H1 (cell line): Measurements from ENCODE around the gene CORO1C. TPM values are rescaled to one million over a fixed set of nuclear protein-coding genes. Genes with fewer than 3 reads are reported as not detected.
A peak's percentile ranks its signal among the peaks of the same experiment; 100 is the strongest.

Experiments
- BCL11A ChIP-seq, 2 experiments: IDR thresholded peaks; one replicate each; pipeline ENCODE4 v1.6.1; 2011; ENCODE audit warnings: low read depth in 2 of 2, low read length in 2 of 2, mild to moderate bottlenecking in 2 of 2
- CBX8 ChIP-seq: fragments of 300-800, 300-1000 bp; sonication (generic); IDR thresholded peaks from 2 replicates; pipeline ENCODE4 v1.7.1; 2016; ENCODE audit warnings: low read depth, low read length, borderline replicate concordance
- CHD2 ChIP-seq: IDR thresholded peaks from 2 replicates; pipeline ENCODE4 v1.6.1; 2012; ENCODE audit warnings: low read length, improper control_type of control experiment
- EP300 ChIP-seq, 2 experiments: IDR thresholded peaks; 1 replicate in 1 of 2; 2 replicates in 1 of 2; pipeline ENCODE4 v1.6.1; 2011 to 2012; ENCODE audit warnings: low read depth in 2 of 2, low read length in 2 of 2, mild to moderate bottlenecking in 2 of 2, borderline replicate concordance in 1 of 2, inconsistent platforms in 1 of 2, moderate library complexity in 1 of 2
- EZH2 ChIP-seq: fragments of 200-600 bp; sonication (generic); IDR thresholded peaks from 2 replicates; pipeline ENCODE4 v1.7.1; 2012; ENCODE audit warnings: low read depth, mild to moderate bottlenecking, moderate library complexity, low read length, inconsistent platforms; ENCODE audit not compliant: severe bottlenecking
- FOSL1 ChIP-seq: IDR thresholded peaks from 2 replicates; pipeline ENCODE4 v1.6.1; 2011; ENCODE audit warnings: mild to moderate bottlenecking, low read depth, low read length, moderate library complexity; ENCODE audit not compliant: insufficient read depth
- KDM1A ChIP-seq: fragments of 200-600, 300-600 bp; sonication (generic); IDR thresholded peaks from 2 replicates; pipeline ENCODE4 v1.7.1; 2016; ENCODE audit warnings: mild to moderate bottlenecking, low read length, borderline replicate concordance
- NANOG ChIP-seq: IDR thresholded peaks from 2 replicates; pipeline ENCODE4 v1.6.1; 2011; ENCODE audit warnings: low read length, low read depth, mild to moderate bottlenecking, inconsistent platforms; ENCODE audit not compliant: insufficient read depth, poor library complexity, severe bottlenecking
- RAD21 ChIP-seq, 2 experiments: IDR thresholded peaks in 1 of 2; conservative IDR thresholded peaks in 1 of 2; 2 replicates each; pipeline ENCODE4 v1.6.1; 2011; ENCODE audit warnings: low read depth in 2 of 2, low read length in 2 of 2, improper control_type of control experiment in 1 of 2, inconsistent platforms in 1 of 2, mild to moderate bottlenecking in 1 of 2, moderate library complexity in 1 of 2
- RBBP5 ChIP-seq: IDR thresholded peaks from 2 replicates; pipeline ENCODE4 v1.7.1; 2012; ENCODE audit warnings: low read depth, mild to moderate bottlenecking, inconsistent platforms, low read length, moderate library complexity, borderline replicate concordance
- SAP30 ChIP-seq: fragments of 300-600 bp; sonication (generic); IDR thresholded peaks from 2 replicates; pipeline ENCODE4 v1.7.1; 2012; ENCODE audit warnings: low read length, moderate library complexity, mild to moderate bottlenecking, inconsistent platforms; ENCODE audit not compliant: insufficient read depth, insufficient replicate concordance
- SP1 ChIP-seq: IDR thresholded peaks from 2 replicates; pipeline ENCODE4 v1.6.1; 2011; ENCODE audit warnings: low read depth, low read length
- SUZ12 ChIP-seq: fragments of 200-600 bp; sonication (generic); IDR thresholded peaks from 2 replicates; pipeline ENCODE4 v1.6.1; 2012; ENCODE audit warnings: mild to moderate bottlenecking, inconsistent platforms, low read length, moderate library complexity, mixed read lengths
- TAF7 ChIP-seq: optimal IDR thresholded peaks from 2 replicates; pipeline ENCODE3; 2011; ENCODE audit warnings: low read depth, mild to moderate bottlenecking, inconsistent platforms, low read length, moderate library complexity, borderline replicate concordance
- polyA plus RNA-seq, 7 experiments: library from polyadenylated mRNA; depleted of rRNA in 3 of 7; stranded (reverse) in 5 of 7; unstranded in 2 of 7; fragments of >200 nt in 5 of 7; fragments of 200-250 nt in 2 of 7; gene quantifications; 1 replicate in 5 of 7; 2 replicates in 1 of 7; 4 replicates in 1 of 7; pipeline versions ENCODE4 v1.2.1 to v1.2.3, GENCODE V29; 2011 to 2013; ENCODE audit warnings: missing spikeins in 2 of 7, mixed read lengths in 2 of 7
- total RNA-seq: library from RNA; stranded (reverse); fragmentation: NEBNext Ultra II Directional; extraction: Animal tissue kit (Norgen Biotek cat#: 25700); gene quantifications from 2 replicates; pipeline ENCODE4 v1.2.1, GENCODE V29; 2021
- TF ChIP-seq, protein P1 (sequence below), 3 experiments: IDR thresholded peaks; 1 replicate in 2 of 3; 2 replicates in 1 of 3; pipeline versions ENCODE4 v1.5.1 to v1.6.1; 2011; ENCODE audit warnings: low read length in 3 of 3, mild to moderate bottlenecking in 3 of 3, inconsistent platforms in 2 of 3, low read depth in 1 of 3, moderate library complexity in 1 of 3; ENCODE audit not compliant: insufficient read depth in 1 of 3; ENCODE audit errors: control extremely low read depth in 1 of 3
- TF ChIP-seq, protein P2 (sequence below): IDR thresholded peaks from 2 replicates; pipeline ENCODE4 v1.6.1; 2012; ENCODE audit warnings: inconsistent platforms
- TF ChIP-seq, protein P3 (sequence below): IDR thresholded peaks from 2 replicates; pipeline ENCODE4 v1.6.1; 2012; ENCODE audit warnings: low read length, inconsistent platforms

CORO1C gene
- total and polyA plus RNA-seq, 2 of the 8 experiments (the other 6 are each of a cell fraction or from before 2014, with no cell fraction given), result 72.7 to 120 TPM

DNA sequence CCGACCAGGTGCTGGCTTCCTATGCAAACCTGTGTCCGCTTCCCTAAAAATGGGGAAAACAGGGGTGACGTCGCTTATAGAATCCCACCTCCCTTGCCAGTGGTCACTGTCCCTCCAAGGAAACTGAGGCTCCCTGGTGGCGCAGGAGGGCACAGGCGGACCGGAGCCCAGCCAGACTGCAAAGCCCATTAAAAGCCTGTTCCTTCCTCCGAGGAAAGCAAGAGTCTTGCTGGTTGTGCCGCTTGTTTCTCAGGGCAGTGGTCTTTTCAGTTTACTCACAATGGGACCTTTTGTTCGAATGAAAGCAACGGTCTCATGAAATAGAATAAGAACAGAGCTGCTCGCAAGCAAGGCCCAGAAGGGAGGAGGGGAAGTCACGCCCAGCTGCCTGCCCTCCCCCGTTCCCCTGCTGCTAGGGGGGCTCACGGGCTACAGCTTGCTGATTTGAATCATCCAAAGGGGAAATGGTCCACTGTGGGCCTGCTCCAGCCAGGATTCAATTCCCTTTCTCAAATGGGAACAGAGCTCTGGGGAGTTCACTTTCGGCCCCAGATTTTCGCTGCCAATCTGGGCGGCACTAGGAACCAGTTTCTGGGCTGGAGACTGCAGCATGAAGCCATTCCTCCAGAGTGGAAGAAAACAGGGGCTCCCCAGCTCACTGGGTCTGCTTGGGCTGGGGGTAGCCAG is 93.0 kb downstream of the CORO1C start (continued):
- TF ChIP-seq, protein P1, sequence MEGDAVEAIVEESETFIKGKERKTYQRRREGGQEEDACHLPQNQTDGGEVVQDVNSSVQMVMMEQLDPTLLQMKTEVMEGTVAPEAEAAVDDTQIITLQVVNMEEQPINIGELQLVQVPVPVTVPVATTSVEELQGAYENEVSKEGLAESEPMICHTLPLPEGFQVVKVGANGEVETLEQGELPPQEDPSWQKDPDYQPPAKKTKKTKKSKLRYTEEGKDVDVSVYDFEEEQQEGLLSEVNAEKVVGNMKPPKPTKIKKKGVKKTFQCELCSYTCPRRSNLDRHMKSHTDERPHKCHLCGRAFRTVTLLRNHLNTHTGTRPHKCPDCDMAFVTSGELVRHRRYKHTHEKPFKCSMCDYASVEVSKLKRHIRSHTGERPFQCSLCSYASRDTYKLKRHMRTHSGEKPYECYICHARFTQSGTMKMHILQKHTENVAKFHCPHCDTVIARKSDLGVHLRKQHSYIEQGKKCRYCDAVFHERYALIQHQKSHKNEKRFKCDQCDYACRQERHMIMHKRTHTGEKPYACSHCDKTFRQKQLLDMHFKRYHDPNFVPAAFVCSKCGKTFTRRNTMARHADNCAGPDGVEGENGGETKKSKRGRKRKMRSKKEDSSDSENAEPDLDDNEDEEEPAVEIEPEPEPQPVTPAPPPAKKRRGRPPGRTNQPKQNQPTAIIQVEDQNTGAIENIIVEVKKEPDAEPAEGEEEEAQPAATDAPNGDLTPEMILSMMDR (IDR thresholded peaks at IDR 0.05; ENCODE audit: control extremely low read depth in 1 of 3, insufficient read depth in 1 of 3, low read depth in 1 of 3, low read length in 3 of 3), result no peak
- TF ChIP-seq, protein P2, sequence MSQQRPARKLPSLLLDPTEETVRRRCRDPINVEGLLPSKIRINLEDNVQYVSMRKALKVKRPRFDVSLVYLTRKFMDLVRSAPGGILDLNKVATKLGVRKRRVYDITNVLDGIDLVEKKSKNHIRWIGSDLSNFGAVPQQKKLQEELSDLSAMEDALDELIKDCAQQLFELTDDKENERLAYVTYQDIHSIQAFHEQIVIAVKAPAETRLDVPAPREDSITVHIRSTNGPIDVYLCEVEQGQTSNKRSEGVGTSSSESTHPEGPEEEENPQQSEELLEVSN, result no peak
- no peak for TF ChIP-seq BCL11A (IDR thresholded peaks at IDR 0.05; ENCODE audit: low read depth in 2 of 2, low read length in 2 of 2)
- TF ChIP-seq NANOG, result no peak
- no peak for TF ChIP-seq TAF7
- TF ChIP-seq SUZ12, result no peak
- peak; percentile 82; the same call in 1 of the 2 replicates for TF ChIP-seq KDM1A
- TF ChIP-seq SAP30, result no peak
- no peak for TF ChIP-seq FOSL1
- no peak for TF ChIP-seq EZH2
- TF ChIP-seq RBBP5, result 0 out of 2 replicates have a peak, but pooled peaks have one; percentile 32
- TF ChIP-seq RAD21 (IDR thresholded peaks at IDR 0.05 in 1 of 2, conservative IDR thresholded peaks at IDR 0.05 in 1 of 2; ENCODE audit: low read depth in 2 of 2, low read length in 2 of 2), result no peak
- TF ChIP-seq, protein P3, sequence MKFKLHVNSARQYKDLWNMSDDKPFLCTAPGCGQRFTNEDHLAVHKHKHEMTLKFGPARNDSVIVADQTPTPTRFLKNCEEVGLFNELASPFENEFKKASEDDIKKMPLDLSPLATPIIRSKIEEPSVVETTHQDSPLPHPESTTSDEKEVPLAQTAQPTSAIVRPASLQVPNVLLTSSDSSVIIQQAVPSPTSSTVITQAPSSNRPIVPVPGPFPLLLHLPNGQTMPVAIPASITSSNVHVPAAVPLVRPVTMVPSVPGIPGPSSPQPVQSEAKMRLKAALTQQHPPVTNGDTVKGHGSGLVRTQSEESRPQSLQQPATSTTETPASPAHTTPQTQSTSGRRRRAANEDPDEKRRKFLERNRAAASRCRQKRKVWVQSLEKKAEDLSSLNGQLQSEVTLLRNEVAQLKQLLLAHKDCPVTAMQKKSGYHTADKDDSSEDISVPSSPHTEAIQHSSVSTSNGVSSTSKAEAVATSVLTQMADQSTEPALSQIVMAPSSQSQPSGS, result no peak
- TF ChIP-seq CBX8, result no peak
- TF ChIP-seq CHD2, result no peak
- no peak for TF ChIP-seq EP300 (IDR thresholded peaks at IDR 0.05; ENCODE audit: borderline replicate concordance in 1 of 2, low read depth in 2 of 2, low read length in 2 of 2)
- no peak for TF ChIP-seq SP1
